Testis (tissue), 3 donors: ENCODE data around the gene ICAM3. TPM values are rescaled to one million over a fixed set of nuclear protein-coding genes. Genes with fewer than 3 reads are reported as not detected.
"Not testable (repeated sequence)": the region's sequence is repeated elsewhere in the genome, so short reads cannot be mapped to it uniquely, and the experiment has no call there.

Experiments
- DNase-seq: peaks from one replicate; pipeline ENCODE4 v3.0.0-alpha.2; 2019
- H3K27ac ChIP-seq, 2 donors: fragments of 200-600 bp; sonication (generic); one replicate each; pipeline ENCODE4 v1.5.1; 2019
- H3K27me3 ChIP-seq: fragments of 200-600 bp; sonication (generic); one replicate; pipeline ENCODE4 v1.5.1; 2019
- H3K36me3 ChIP-seq: fragments of 200-600 bp; sonication (generic); one replicate; pipeline ENCODE4 v1.5.1; 2017; ENCODE audit warnings: low read depth; ENCODE audit errors: missing control alignments
- H3K4me1 ChIP-seq: fragments of 200-600 bp; sonication (generic); one replicate; pipeline ENCODE4 v1.5.1; 2019
- H3K4me3 ChIP-seq, 2 donors: fragments of 200-600 bp; sonication (generic); one replicate each; pipeline ENCODE4 v1.5.1; 2017 to 2019
- H3K9me3 ChIP-seq: fragments of 200-600 bp; sonication (generic); one replicate; pipeline ENCODE4 v1.5.1; 2017
- CTCF ChIP-seq, 3 experiments: fragments of 450-650 bp in 2 of 3; fragments of 200-600 bp in 1 of 3; sonication (generic) in 1 of 3; IDR thresholded peaks; one replicate each; pipeline ENCODE4 v1.5.1; 2016 to 2019; ENCODE audit warnings: antibody characterized with exemption in 3 of 3, mild to moderate bottlenecking in 2 of 3, moderate library complexity in 1 of 3
- POLR2A ChIP-seq: fragments of 450-650 bp; IDR thresholded peaks from one replicate; pipeline ENCODE4 v1.6.1; 2017; ENCODE audit warnings: antibody characterized with exemption, mild to moderate bottlenecking, moderate library complexity
- WGBS, 2 donors: methylation state at CpG; one replicate each; pipeline ENCODE4 v1.1.5; 2018; 5-methylcytosine and 5-hydroxymethylcytosine counted together
- intact Hi-C: fragments of 100-400 bp; cut with DNase I; formaldehyde crosslinking; loops from one replicate; pipeline ENCODE4 v1.15.1; 2023; ENCODE audit warnings: low total_unique reads
- polyA plus RNA-seq: library from polyadenylated mRNA; stranded (reverse); fragments of 350-450 nt; fragmentation: Illumina TruSeq; extraction: RNeasy Lipid Tissue Mini Kit (QIAGEN cat#74804); gene quantifications from one replicate; pipeline ENCODE4 v1.2.3, GENCODE V29; 2014; ENCODE audit warnings: low read depth, low replicate concordance; ENCODE audit not compliant: insufficient read depth
- total RNA-seq, 2 donors: library from RNA; depleted of rRNA; stranded (reverse); fragments of >200 nt; gene quantifications; one replicate each; pipeline ENCODE4 v1.2.3, GENCODE V29; 2016

Gene ICAM3
- total and polyA plus RNA-seq, 3 donors from 2014 or later, result 2.4 to 6.3 (median 2.8) TPM

GRCh38 chr19:10368101-10368803, 28.8 kb upstream of the ICAM3 start:
- WGBS, 2 donors, result 95 to 96% methylated on average over 15 of the region's 15 CpGs

GRCh38 chr19:10366950-10367512, 27.6 kb upstream of the ICAM3 start:
- H3K4me1 ChIP-seq, H3K4me3 ChIP-seq, H3K36me3 ChIP-seq, H3K9me3 ChIP-seq, intact Hi-C loops, H3K27ac ChIP-seq, H3K27me3 ChIP-seq, DNase-seq: not testable (repeated sequence)
- 97% methylated on average over 3 to 4 of the region's 4 CpGs for WGBS, 2 donors

More at GRCh38 chr19:10368101-10368803, 28.8 kb upstream of the ICAM3 start:
- intact Hi-C loops, result no loop called here
- Histone ChIP-seq H3K27ac (no peak overlapping the region), H3K36me3 (no peaks in the 10 kb centered on the region), H3K27me3 (no peaks in the 10 kb centered on the region), H3K9me3 (no peaks in the 10 kb centered on the region), H3K4me3 (no peak overlapping the region), H3K4me1 (no peaks in the 10 kb centered on the region)
- no peak for DNase-seq
- no peak for TF ChIP-seq CTCF (IDR thresholded peaks at IDR 0.05)
- TF ChIP-seq POLR2A, result no peak

- Histone ChIP-seq H3K27me3 (no peaks in the 10 kb centered on the region), H3K27ac (no peak overlapping the region), H3K36me3 (no peaks in the 10 kb centered on the region), H3K4me3 (no peak overlapping the region), H3K4me1 (no peaks in the 10 kb centered on the region), H3K9me3 (no peaks in the 10 kb centered on the region)
- TF ChIP-seq CTCF (IDR thresholded peaks at IDR 0.05) (no peak), POLR2A (no peak)
- DNase-seq, result no peak
- 97 to 98% methylated on average over 14 to 23 of the region's 23 CpGs for WGBS, 2 donors
- intact Hi-C loops, result no loop called here
Measured at GRCh38 chr19:10365518-10365917, 26.1 kb upstream of the ICAM3 start.

DNA sequence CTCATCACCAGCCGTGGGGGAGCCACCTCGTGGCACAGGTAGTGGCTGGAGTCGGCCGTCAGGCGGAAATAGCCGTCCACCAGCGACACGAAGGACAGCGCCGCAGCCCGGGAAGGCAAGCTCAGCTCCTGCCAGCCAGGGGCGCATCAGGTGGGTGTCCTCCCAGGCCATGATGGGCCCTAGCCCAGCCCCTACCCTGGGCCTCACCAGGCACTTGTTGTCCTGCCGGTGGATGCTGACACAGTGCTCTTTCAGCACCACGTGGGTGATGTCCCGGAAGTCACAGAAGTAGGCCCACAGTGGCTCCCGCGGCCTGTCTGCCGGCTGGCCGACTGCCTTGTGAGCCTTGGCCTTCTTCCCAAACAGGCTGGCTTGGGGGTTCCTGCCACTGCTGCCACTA, 25.2 kb upstream of the ICAM3 start:
- Histone ChIP-seq H3K27ac (no peak overlapping the region), H3K36me3 (no peaks in the 10 kb centered on the region), H3K9me3 (no peaks in the 10 kb centered on the region), H3K4me1 (no peaks in the 10 kb centered on the region), H3K4me3 (no peak overlapping the region), H3K27me3 (no peaks in the 10 kb centered on the region)
- no peak for TF ChIP-seq CTCF (IDR thresholded peaks at IDR 0.05)
- no peak for TF ChIP-seq POLR2A
- DNase-seq, result no peak
- intact Hi-C loops, result no loop called here
- WGBS, 2 donors, result 80 to 94% methylated on average over 3 to 19 of the region's 19 CpGs

- no peaks in the 10 kb centered on the region for H3K36me3 ChIP-seq
- H3K9me3 ChIP-seq, result no peaks in the 10 kb centered on the region
- no peak for TF ChIP-seq CTCF (IDR thresholded peaks at IDR 0.05)
- no peak for TF ChIP-seq POLR2A
- 95 to 98% methylated on average over 6 to 12 of the region's 12 CpGs for WGBS, 2 donors
- DNase-seq, result no peak
- H3K4me3 ChIP-seq, result no peak overlapping the region
- H3K27me3 ChIP-seq, result no peaks in the 10 kb centered on the region
- intact Hi-C loops, result no loop called here
- H3K4me1 ChIP-seq, result no peaks in the 10 kb centered on the region
- H3K27ac ChIP-seq, result no peak overlapping the region
Measured at GRCh38 chr19:10363789-10364281, 24.4 kb upstream of the ICAM3 start.
